ENCODE results near the gene CSTB. TPM values are rescaled to one million over a fixed set of nuclear protein-coding genes. Genes with fewer than 3 reads are reported as not detected.

Gene CSTB
- total RNA-seq, 1 donor from 2014 or later: 27.7 TPM

DNA sequence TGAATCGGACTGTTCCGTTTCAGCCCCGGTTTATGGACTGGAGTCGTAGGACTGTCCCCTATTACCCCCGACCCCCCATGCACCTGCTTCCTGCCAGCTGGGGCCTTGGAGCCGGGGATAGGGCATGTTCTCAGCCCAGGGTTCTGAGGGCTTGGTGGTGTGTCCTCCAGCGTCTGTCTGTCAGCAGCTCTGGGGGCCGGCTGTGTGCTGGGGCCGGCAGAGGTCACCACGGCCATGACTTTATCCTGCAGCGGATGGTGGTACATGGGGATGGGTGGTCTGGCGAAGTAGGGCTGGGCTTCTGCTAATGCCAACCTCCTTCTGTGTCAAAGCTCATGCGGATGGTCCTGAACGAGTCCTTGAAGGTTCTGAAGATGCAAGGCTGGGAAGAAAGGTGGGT, 18.7 kb upstream of the CSTB start:
- H3K9me3 ChIP-seq (ENCODE audit: insufficient read depth, low read depth, low read length): no peaks in the 10 kb centered on the region
- no peak for FAIRE-seq
- H4K20me1 ChIP-seq (ENCODE audit: insufficient read depth, low read length): peaks cover 70% of the 10 kb centered on the region
- peaks cover 26% of the 10 kb centered on the region for H3K36me3 Mint-ChIP-seq (ENCODE audit: low read depth, unreplicated experiment)
- H3K27me3 ChIP-seq (ENCODE audit: insufficient read depth, low read length): no peaks in the 10 kb centered on the region
- H3K4me1 Mint-ChIP-seq (ENCODE audit: low read depth, unreplicated experiment): peaks cover 7% of the 10 kb centered on the region
- H3K4me1 ChIP-seq (ENCODE audit: insufficient read depth, low read length): peaks cover 12% of the 10 kb centered on the region
- H3K27ac Mint-ChIP-seq (ENCODE audit: unreplicated experiment): no peak overlapping the region
- no peak overlapping the region for H3K9ac ChIP-seq (ENCODE audit: low read length)
- H3K36me3 ChIP-seq (ENCODE audit: insufficient read depth, low read length): peaks cover 47% of the 10 kb centered on the region
- H3K79me2 ChIP-seq (ENCODE audit: insufficient read depth, low read length): peaks cover 53% of the 10 kb centered on the region
- TF ChIP-seq, protein P1, sequence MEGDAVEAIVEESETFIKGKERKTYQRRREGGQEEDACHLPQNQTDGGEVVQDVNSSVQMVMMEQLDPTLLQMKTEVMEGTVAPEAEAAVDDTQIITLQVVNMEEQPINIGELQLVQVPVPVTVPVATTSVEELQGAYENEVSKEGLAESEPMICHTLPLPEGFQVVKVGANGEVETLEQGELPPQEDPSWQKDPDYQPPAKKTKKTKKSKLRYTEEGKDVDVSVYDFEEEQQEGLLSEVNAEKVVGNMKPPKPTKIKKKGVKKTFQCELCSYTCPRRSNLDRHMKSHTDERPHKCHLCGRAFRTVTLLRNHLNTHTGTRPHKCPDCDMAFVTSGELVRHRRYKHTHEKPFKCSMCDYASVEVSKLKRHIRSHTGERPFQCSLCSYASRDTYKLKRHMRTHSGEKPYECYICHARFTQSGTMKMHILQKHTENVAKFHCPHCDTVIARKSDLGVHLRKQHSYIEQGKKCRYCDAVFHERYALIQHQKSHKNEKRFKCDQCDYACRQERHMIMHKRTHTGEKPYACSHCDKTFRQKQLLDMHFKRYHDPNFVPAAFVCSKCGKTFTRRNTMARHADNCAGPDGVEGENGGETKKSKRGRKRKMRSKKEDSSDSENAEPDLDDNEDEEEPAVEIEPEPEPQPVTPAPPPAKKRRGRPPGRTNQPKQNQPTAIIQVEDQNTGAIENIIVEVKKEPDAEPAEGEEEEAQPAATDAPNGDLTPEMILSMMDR (IDR thresholded peaks at IDR 0.05; ENCODE audit: insufficient read depth, low read depth, low read length): no peak
- TF ChIP-seq EZH2 (IDR thresholded peaks at IDR 0.05; ENCODE audit: insufficient read depth, low read length): no peak
- H2AFZ ChIP-seq (ENCODE audit: low read depth, low read length): no peak overlapping the region
- no peak for DNase-seq (ENCODE audit: low read depth)
- H3K27me3 Mint-ChIP-seq (ENCODE audit: low read depth, unreplicated experiment): no peaks in the 10 kb centered on the region
- H3K4me3 ChIP-seq (ENCODE audit: insufficient read depth, low read depth, low read length): no peak overlapping the region
- no peaks in the 10 kb centered on the region for H3K9me3 Mint-ChIP-seq (ENCODE audit: unreplicated experiment)
- no peak overlapping the region for H3K4me2 ChIP-seq (ENCODE audit: low read length)
- H3K4me3 Mint-ChIP-seq (ENCODE audit: unreplicated experiment): no peak overlapping the region
- H3K27ac ChIP-seq (ENCODE audit: low read depth, low read length): no peak overlapping the region

DNA sequence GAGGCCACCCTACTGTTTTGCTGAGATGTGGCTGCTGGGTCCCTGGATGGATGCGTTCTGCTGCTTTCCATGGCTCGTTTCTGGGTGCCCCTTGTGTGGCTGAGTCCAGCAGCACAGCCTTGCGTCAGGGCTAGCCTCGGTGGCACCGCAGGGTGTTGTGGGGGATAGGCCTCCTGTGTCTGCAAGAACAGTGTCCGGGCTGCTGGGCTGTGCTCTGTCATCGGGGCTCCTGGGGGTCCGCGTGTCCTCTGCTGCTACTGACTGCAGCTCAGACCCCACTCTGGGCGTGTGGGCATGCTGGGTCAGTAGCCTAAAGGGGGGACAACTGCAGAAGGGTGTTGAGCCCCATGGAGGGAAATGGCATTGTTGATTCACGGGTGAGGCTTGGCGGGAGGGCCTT, 18.2 kb upstream of the CSTB start:
- DNase-seq (ENCODE audit: low read depth): no peak
- no peak for FAIRE-seq
- TF ChIP-seq, protein P1 (IDR thresholded peaks at IDR 0.05; ENCODE audit: insufficient read depth, low read depth, low read length): no peak
- TF ChIP-seq EZH2 (IDR thresholded peaks at IDR 0.05; ENCODE audit: insufficient read depth, low read length): no peak
- no peak overlapping the region for H3K4me2 ChIP-seq (ENCODE audit: low read length)
- no peak overlapping the region for H3K9ac ChIP-seq (ENCODE audit: low read length)
- Mint-ChIP-seq H3K4me3 (ENCODE audit: unreplicated experiment) (no peak overlapping the region), H3K9me3 (ENCODE audit: unreplicated experiment) (no peaks in the 10 kb centered on the region), H3K4me1 (ENCODE audit: low read depth, unreplicated experiment) (peaks cover 8% of the 10 kb centered on the region), H3K36me3 (ENCODE audit: low read depth, unreplicated experiment) (peaks cover 27% of the 10 kb centered on the region), H3K27ac (ENCODE audit: unreplicated experiment) (no peak overlapping the region), H3K27me3 (ENCODE audit: low read depth, unreplicated experiment) (no peaks in the 10 kb centered on the region)
- no peaks in the 10 kb centered on the region for H3K9me3 ChIP-seq (ENCODE audit: insufficient read depth, low read depth, low read length)
- no peak overlapping the region for H3K4me3 ChIP-seq (ENCODE audit: insufficient read depth, low read depth, low read length)
- no peak overlapping the region for H2AFZ ChIP-seq (ENCODE audit: low read depth, low read length)
- peaks cover 59% of the 10 kb centered on the region for H3K79me2 ChIP-seq (ENCODE audit: insufficient read depth, low read length)
- H3K36me3 ChIP-seq (ENCODE audit: insufficient read depth, low read length): peaks cover 47% of the 10 kb centered on the region
- H3K4me1 ChIP-seq (ENCODE audit: insufficient read depth, low read length): peaks cover 12% of the 10 kb centered on the region
- H3K27ac ChIP-seq (ENCODE audit: low read depth, low read length): no peak overlapping the region
- H4K20me1 ChIP-seq (ENCODE audit: insufficient read depth, low read length): peaks cover 71% of the 10 kb centered on the region
- no peaks in the 10 kb centered on the region for H3K27me3 ChIP-seq (ENCODE audit: insufficient read depth, low read length)

DNA sequence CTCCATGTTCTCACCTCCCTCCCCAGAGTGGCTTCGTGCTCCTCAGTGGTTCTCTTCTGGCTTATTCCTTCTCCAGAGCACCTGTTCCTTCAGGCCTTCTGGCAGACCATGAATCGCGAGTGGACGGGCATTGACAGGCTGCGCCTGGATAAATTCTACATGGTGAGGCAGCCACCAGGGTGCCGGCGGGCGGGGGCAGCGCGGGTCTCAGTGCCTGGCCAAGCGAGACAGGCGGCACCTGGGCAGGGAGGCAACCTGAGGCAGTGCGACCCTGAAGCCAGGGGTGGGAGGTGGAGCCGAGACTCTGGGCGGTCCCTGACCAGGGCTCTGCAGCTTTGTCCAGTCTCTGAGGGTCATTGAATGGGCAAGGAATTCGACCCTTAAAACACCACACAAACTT, 17.1 kb upstream of the CSTB start:
- no peak overlapping the region for H2AFZ ChIP-seq (ENCODE audit: low read depth, low read length)
- H3K27me3 Mint-ChIP-seq (ENCODE audit: low read depth, unreplicated experiment): no peaks in the 10 kb centered on the region
- H3K4me2 ChIP-seq (ENCODE audit: low read length): no peak overlapping the region
- peaks cover 59% of the 10 kb centered on the region for H3K79me2 ChIP-seq (ENCODE audit: insufficient read depth, low read length)
- no peak overlapping the region for H3K9ac ChIP-seq (ENCODE audit: low read length)
- peaks cover 47% of the 10 kb centered on the region for H3K36me3 ChIP-seq (ENCODE audit: insufficient read depth, low read length)
- H3K27ac ChIP-seq (ENCODE audit: low read depth, low read length): no peak overlapping the region
- peaks cover 8% of the 10 kb centered on the region for H3K4me1 Mint-ChIP-seq (ENCODE audit: low read depth, unreplicated experiment)
- H3K4me1 ChIP-seq (ENCODE audit: insufficient read depth, low read length): peaks cover 12% of the 10 kb centered on the region
- H3K9me3 Mint-ChIP-seq (ENCODE audit: unreplicated experiment): no peaks in the 10 kb centered on the region
- TF ChIP-seq EZH2 (IDR thresholded peaks at IDR 0.05; ENCODE audit: insufficient read depth, low read length): no peak
- TF ChIP-seq, protein P1 (IDR thresholded peaks at IDR 0.05; ENCODE audit: insufficient read depth, low read depth, low read length): no peak
- H3K4me3 Mint-ChIP-seq (ENCODE audit: unreplicated experiment): no peak overlapping the region
- no peak for DNase-seq (ENCODE audit: low read depth)
- no peaks in the 10 kb centered on the region for H3K9me3 ChIP-seq (ENCODE audit: insufficient read depth, low read depth, low read length)
- FAIRE-seq: no peak
- H3K4me3 ChIP-seq (ENCODE audit: insufficient read depth, low read depth, low read length): no peak overlapping the region
- H3K27ac Mint-ChIP-seq (ENCODE audit: unreplicated experiment): no peak overlapping the region
- no peaks in the 10 kb centered on the region for H3K27me3 ChIP-seq (ENCODE audit: insufficient read depth, low read length)
- peaks cover 25% of the 10 kb centered on the region for H3K36me3 Mint-ChIP-seq (ENCODE audit: low read depth, unreplicated experiment)
- H4K20me1 ChIP-seq (ENCODE audit: insufficient read depth, low read length): peaks cover 71% of the 10 kb centered on the region
